ENCODE results near the gene MDGA2.

The MDGA2 gene

DNA sequence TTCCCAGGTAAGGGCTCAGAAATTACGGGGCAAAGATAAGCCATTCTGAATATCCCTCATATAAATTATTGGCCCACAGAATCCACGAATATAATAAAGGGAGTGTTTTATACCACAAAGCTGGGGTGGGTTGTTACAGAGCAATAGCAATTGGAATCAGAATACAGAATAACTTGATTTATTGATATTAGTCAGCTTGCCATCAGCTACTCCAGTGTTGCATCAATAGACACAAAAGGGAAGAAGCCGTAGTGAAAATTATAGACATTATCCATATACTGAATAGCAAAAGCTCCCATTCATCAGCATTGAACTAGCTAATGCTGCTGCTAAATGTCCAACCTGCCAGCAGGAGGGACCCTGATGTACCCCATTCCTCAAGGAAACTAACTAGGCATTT lies 18.3 kb downstream of the MDGA2 start:
- no peak overlapping the region for H2BK5ac ChIP-seq (ENCODE audit: low read length)
- no peak overlapping the region for H3K4me3 ChIP-seq (ENCODE audit: low read length in 2 of 2)
- H2BK15ac ChIP-seq (ENCODE audit: low read length), result no peak overlapping the region
- no peaks in the 10 kb centered on the region for H3K36me3 ChIP-seq (replicated peaks in 1 of 2; ENCODE audit: control insufficient read depth in 2 of 2, insufficient read depth in 2 of 2, low read length in 2 of 2)
- no peak overlapping the region for H3K14ac ChIP-seq (ENCODE audit: low read length)
- no peak overlapping the region for H2AFZ ChIP-seq (ENCODE audit: low read length)
- no peak for DNase-seq (ENCODE audit: low spot score)
- H2BK12ac ChIP-seq (ENCODE audit: low read length), result no peak overlapping the region
- no peak overlapping the region for H4K8ac ChIP-seq (ENCODE audit: low read depth, low read length)
- H3K9ac ChIP-seq (ENCODE audit: low read depth, low read length, poor library complexity), result no peak overlapping the region
- no peaks in the 10 kb centered on the region for H3K79me1 ChIP-seq (ENCODE audit: low read depth, low read length)
- H3K9me3 ChIP-seq (replicated peaks in 1 of 2; ENCODE audit: control insufficient read depth in 2 of 2, insufficient read depth in 1 of 2, low read depth in 1 of 2, low read length in 2 of 2), result no peaks in the 10 kb centered on the region
- no peak overlapping the region for H3K23ac ChIP-seq (ENCODE audit: low read depth, low read length, poor library complexity)
- no peak overlapping the region for H3K18ac ChIP-seq (ENCODE audit: low read length)
- no CpG with 5 or more reads among the region's 3 CpGs for WGBS, 2 donors (ENCODE audit: extremely low coverage in 2 of 2, insufficient read length in 2 of 2, insufficient replicate concordance in 1 of 2)
- no peaks in the 10 kb centered on the region for H3K27me3 ChIP-seq (ENCODE audit: control insufficient read depth in 3 of 3, insufficient read depth in 3 of 3, low read depth in 1 of 3, low read length in 3 of 3)
- no peak overlapping the region for H2AK5ac ChIP-seq (ENCODE audit: low read depth, low read length)
- no peak overlapping the region for H3K27ac ChIP-seq (replicated peaks; ENCODE audit: low read length)
- H4K91ac ChIP-seq (ENCODE audit: low read depth, low read length, poor library complexity), result no peak overlapping the region
- H3K4me2 ChIP-seq (ENCODE audit: insufficient read depth, low read length, poor library complexity, severe bottlenecking), result no peak overlapping the region
- H2BK120ac ChIP-seq (ENCODE audit: low read depth, low read length), result no peak overlapping the region
- H3K4ac ChIP-seq (ENCODE audit: low read length), result no peak overlapping the region
- H3K4me1 ChIP-seq (ENCODE audit: control insufficient read depth in 2 of 2, insufficient read depth in 1 of 2, low read depth in 1 of 2, low read length in 2 of 2), result peaks cover 0 to 6% of the 10 kb centered on the region in 2 donors

DNA sequence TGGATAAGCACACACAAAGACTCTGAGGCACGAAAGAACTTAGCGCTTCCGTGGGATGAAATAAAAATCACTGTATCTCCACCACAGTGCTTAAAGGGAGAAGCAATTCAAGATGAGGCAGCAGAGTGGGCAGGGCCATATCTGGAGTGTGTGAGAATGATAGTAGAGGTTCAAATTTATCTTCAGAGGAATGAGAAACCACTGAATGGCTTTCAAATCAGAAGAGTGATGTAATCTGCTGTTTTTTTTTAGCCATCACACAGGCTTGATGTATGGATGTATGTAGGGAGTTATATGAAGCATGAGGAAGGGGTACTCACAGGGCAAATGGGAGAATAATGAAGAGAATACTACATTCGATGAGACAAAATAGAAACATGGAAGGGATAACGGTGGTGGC lies 24.1 kb downstream of the MDGA2 start:
- Histone ChIP-seq H2AK5ac (ENCODE audit: low read depth, low read length) (no peak overlapping the region), H3K9me3 (replicated peaks in 1 of 2; ENCODE audit: control insufficient read depth in 2 of 2, insufficient read depth in 1 of 2, low read depth in 1 of 2, low read length in 2 of 2) (peaks cover 0 to 2% of the 10 kb centered on the region in 2 donors), H4K8ac (ENCODE audit: low read depth, low read length) (no peak overlapping the region), H3K36me3 (replicated peaks in 1 of 2; ENCODE audit: control insufficient read depth in 2 of 2, insufficient read depth in 2 of 2, low read length in 2 of 2) (no peaks in the 10 kb centered on the region), H4K91ac (ENCODE audit: low read depth, low read length, poor library complexity) (no peak overlapping the region), H3K9ac (ENCODE audit: low read depth, low read length, poor library complexity) (no peak overlapping the region), H3K18ac (ENCODE audit: low read length) (no peak overlapping the region), H3K23ac (ENCODE audit: low read depth, low read length, poor library complexity) (no peak overlapping the region), H2AFZ (ENCODE audit: low read length) (no peak overlapping the region), H3K79me1 (ENCODE audit: low read depth, low read length) (no peaks in the 10 kb centered on the region), H3K27me3 (ENCODE audit: control insufficient read depth in 3 of 3, insufficient read depth in 3 of 3, low read depth in 1 of 3, low read length in 3 of 3) (no peaks in the 10 kb centered on the region), H3K4ac (ENCODE audit: low read length) (no peak overlapping the region), H3K14ac (ENCODE audit: low read length) (no peak overlapping the region), H3K4me2 (ENCODE audit: insufficient read depth, low read length, poor library complexity, severe bottlenecking) (no peak overlapping the region), H3K4me1 (ENCODE audit: control insufficient read depth in 2 of 2, insufficient read depth in 1 of 2, low read depth in 1 of 2, low read length in 2 of 2) (peaks cover 0 to 3% of the 10 kb centered on the region in 2 donors), H2BK5ac (ENCODE audit: low read length) (no peak overlapping the region), H2BK15ac (ENCODE audit: low read length) (no peak overlapping the region), H2BK120ac (ENCODE audit: low read depth, low read length) (no peak overlapping the region), H3K4me3 (ENCODE audit: low read length in 2 of 2) (no peak overlapping the region), H2BK12ac (ENCODE audit: low read length) (no peak overlapping the region), H3K27ac (replicated peaks; ENCODE audit: low read length) (no peak overlapping the region)
- WGBS, 2 donors (ENCODE audit: extremely low coverage in 2 of 2, insufficient read length in 2 of 2, insufficient replicate concordance in 1 of 2), result no CpG with 5 or more reads among the region's 5 CpGs
- DNase-seq (ENCODE audit: low spot score), result no peak

DNA sequence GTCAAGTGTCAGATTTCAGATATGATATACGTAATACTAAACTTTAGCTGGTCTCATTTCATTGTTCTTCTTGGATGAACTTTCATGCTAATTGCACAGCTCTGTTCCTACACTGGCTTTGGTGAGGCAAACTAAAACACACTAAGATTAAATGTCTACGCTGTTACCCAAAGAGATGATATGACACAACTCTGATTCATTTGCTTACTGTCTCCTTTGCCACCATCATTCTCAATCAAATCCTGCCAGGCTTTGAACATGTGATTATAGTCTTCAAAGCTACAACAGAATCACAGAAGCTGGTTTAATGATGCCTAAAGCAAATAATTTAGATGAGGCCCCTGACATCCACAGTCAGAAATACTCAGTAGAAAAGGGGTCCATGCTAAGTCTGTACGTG lies 37.7 kb downstream of the MDGA2 start:
- no peak overlapping the region for H2AFZ ChIP-seq (ENCODE audit: low read length)
- H3K36me3 ChIP-seq (replicated peaks in 1 of 2; ENCODE audit: control insufficient read depth in 2 of 2, insufficient read depth in 2 of 2, low read length in 2 of 2), result no peaks in the 10 kb centered on the region
- no peaks in the 10 kb centered on the region for H3K27me3 ChIP-seq (ENCODE audit: control insufficient read depth in 3 of 3, insufficient read depth in 3 of 3, low read depth in 1 of 3, low read length in 3 of 3)
- H2BK15ac ChIP-seq (ENCODE audit: low read length), result no peak overlapping the region
- H3K9ac ChIP-seq (ENCODE audit: low read depth, low read length, poor library complexity), result no peak overlapping the region
- no peaks in the 10 kb centered on the region for H3K4me1 ChIP-seq (ENCODE audit: control insufficient read depth in 2 of 2, insufficient read depth in 1 of 2, low read depth in 1 of 2, low read length in 2 of 2)
- no peak overlapping the region for H3K4ac ChIP-seq (ENCODE audit: low read length)
- no peak overlapping the region for H3K23ac ChIP-seq (ENCODE audit: low read depth, low read length, poor library complexity)
- H3K4me2 ChIP-seq (ENCODE audit: insufficient read depth, low read length, poor library complexity, severe bottlenecking), result no peak overlapping the region
- H2BK12ac ChIP-seq (ENCODE audit: low read length), result no peak overlapping the region
- no peak overlapping the region for H4K8ac ChIP-seq (ENCODE audit: low read depth, low read length)
- no peaks in the 10 kb centered on the region for H3K9me3 ChIP-seq (replicated peaks in 1 of 2; ENCODE audit: control insufficient read depth in 2 of 2, insufficient read depth in 1 of 2, low read depth in 1 of 2, low read length in 2 of 2)
- no peak for DNase-seq (ENCODE audit: low spot score)
- no peak overlapping the region for H3K14ac ChIP-seq (ENCODE audit: low read length)
- no peak overlapping the region for H3K27ac ChIP-seq (replicated peaks; ENCODE audit: low read length)
- H3K18ac ChIP-seq (ENCODE audit: low read length), result no peak overlapping the region
- WGBS, 2 donors (ENCODE audit: extremely low coverage in 2 of 2, insufficient read length in 2 of 2, insufficient replicate concordance in 1 of 2), result no CpG with 5 or more reads among the region's 3 CpGs
- no peaks in the 10 kb centered on the region for H3K79me1 ChIP-seq (ENCODE audit: low read depth, low read length)
- no peak overlapping the region for H2BK120ac ChIP-seq (ENCODE audit: low read depth, low read length)
- no peak overlapping the region for H2BK5ac ChIP-seq (ENCODE audit: low read length)
- H4K91ac ChIP-seq (ENCODE audit: low read depth, low read length, poor library complexity), result no peak overlapping the region
- no peak overlapping the region for H3K4me3 ChIP-seq (ENCODE audit: low read length in 2 of 2)
- no peak overlapping the region for H2AK5ac ChIP-seq (ENCODE audit: low read depth, low read length)

DNA sequence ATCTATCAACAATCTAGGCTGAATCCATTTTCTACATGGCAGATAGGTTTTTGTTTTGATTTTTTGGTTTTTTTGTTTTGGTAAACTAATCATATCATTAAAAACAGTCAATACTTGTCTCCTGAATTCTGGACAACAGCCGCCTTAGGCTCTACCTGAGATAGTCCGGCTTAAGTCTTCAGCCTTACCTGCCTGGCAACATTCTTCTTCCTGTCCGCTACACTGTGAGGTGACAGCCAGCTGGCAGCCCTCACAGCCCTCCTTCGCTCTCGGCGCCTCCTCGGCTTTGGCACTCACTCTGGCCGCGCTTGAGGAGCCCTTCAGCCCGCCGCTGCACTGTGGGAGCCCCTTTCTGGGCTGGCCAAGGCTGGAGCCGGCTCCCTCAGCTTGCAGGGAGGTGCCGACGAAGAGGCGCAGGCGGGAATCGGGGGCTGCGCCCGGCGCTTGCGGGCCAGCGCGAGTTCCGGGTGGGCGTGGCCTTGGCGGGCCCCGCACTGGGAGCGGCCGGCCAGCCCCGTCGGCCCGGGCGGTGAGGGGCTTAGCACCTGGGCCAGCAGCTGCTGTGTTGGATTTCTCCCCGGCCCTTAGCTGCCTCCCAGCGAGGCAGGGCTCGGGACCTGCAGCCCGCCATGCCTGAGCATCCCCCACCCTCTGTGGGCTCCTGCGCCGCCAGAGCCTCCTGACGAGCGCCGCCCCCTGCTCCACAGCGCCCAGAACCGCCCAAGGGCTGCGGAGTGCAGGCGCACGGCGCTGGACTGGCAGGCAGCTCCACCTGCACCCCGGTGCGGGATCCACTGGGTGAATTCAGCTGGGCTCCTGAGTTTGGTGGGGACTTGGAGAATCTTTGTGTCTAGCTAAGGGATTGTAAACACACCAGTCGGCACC lies 49.0 kb downstream of the MDGA2 start:
- no peak overlapping the region for H2BK12ac ChIP-seq (ENCODE audit: low read length)
- no peaks in the 10 kb centered on the region for H3K36me3 ChIP-seq (replicated peaks in 1 of 2; ENCODE audit: control insufficient read depth in 2 of 2, insufficient read depth in 2 of 2, low read length in 2 of 2)
- no peaks in the 10 kb centered on the region for H3K27me3 ChIP-seq (ENCODE audit: control insufficient read depth in 3 of 3, insufficient read depth in 3 of 3, low read depth in 1 of 3, low read length in 3 of 3)
- no peak overlapping the region for H4K8ac ChIP-seq (ENCODE audit: low read depth, low read length)
- no peak overlapping the region for H2BK120ac ChIP-seq (ENCODE audit: low read depth, low read length)
- H4K91ac ChIP-seq (ENCODE audit: low read depth, low read length, poor library complexity), result no peak overlapping the region
- no peak overlapping the region for H3K4ac ChIP-seq (ENCODE audit: low read length)
- no peak overlapping the region for H3K14ac ChIP-seq (ENCODE audit: low read length)
- no peak overlapping the region for H3K4me3 ChIP-seq (ENCODE audit: low read length in 2 of 2)
- no peaks in the 10 kb centered on the region for H3K4me1 ChIP-seq (ENCODE audit: control insufficient read depth in 2 of 2, insufficient read depth in 1 of 2, low read depth in 1 of 2, low read length in 2 of 2)
- H3K4me2 ChIP-seq (ENCODE audit: insufficient read depth, low read length, poor library complexity, severe bottlenecking), result no peak overlapping the region
- no peak overlapping the region for H2AK5ac ChIP-seq (ENCODE audit: low read depth, low read length)
- peaks cover 1% of the 10 kb centered on the region for H3K79me1 ChIP-seq (ENCODE audit: low read depth, low read length)
- no peak overlapping the region for H3K27ac ChIP-seq (replicated peaks; ENCODE audit: low read length)
- H2AFZ ChIP-seq (ENCODE audit: low read length), result no peak overlapping the region
- no CpG with 5 or more reads among the region's 51 CpGs for WGBS, 2 donors (ENCODE audit: extremely low coverage in 2 of 2, insufficient read length in 2 of 2, insufficient replicate concordance in 1 of 2)
- H3K9ac ChIP-seq (ENCODE audit: low read depth, low read length, poor library complexity), result no peak overlapping the region
- H3K23ac ChIP-seq (ENCODE audit: low read depth, low read length, poor library complexity), result no peak overlapping the region
- H2BK15ac ChIP-seq (ENCODE audit: low read length), result no peak overlapping the region
- H3K9me3 ChIP-seq (replicated peaks in 1 of 2; ENCODE audit: control insufficient read depth in 2 of 2, insufficient read depth in 1 of 2, low read depth in 1 of 2, low read length in 2 of 2), result peaks cover 0 to 2% of the 10 kb centered on the region in 2 donors
- H3K18ac ChIP-seq (ENCODE audit: low read length), result peak overlapping the region; percentile 38
- DNase-seq (ENCODE audit: low spot score), result no peak
- H2BK5ac ChIP-seq (ENCODE audit: low read length), result no peak overlapping the region

Data from neuronal stem cell (in vitro differentiated cells).